CD4-positive, alpha-beta T cell treated with Interferon gamma for 1 hour (primary cell): ENCODE measurements around the gene TNNT3.

Experiments used
- DNase-seq: peaks from one replicate; pipeline ENCODE4 v3.0.0-alpha.2; 2020

Gene TNNT3

GRCh38 chr11:1924181-1924580 is 4.7 kb downstream of the TNNT3 start:
- no peak for DNase-seq

- DNase-seq = no peak
Observed at GRCh38 chr11:1924646-1925372, 5.3 kb downstream of the TNNT3 start.

- DNase-seq = no peak
Observed at GRCh38 chr11:1925373-1926155, 6.1 kb downstream of the TNNT3 start.

GRCh38 chr11:1926156-1927025 is 6.9 kb downstream of the TNNT3 start:
- DNase-seq = no peak

GRCh38 chr11:1927026-1927847 is 7.7 kb downstream of the TNNT3 start:
- no peak for DNase-seq

GRCh38 chr11:1927848-1928469 is 8.5 kb downstream of the TNNT3 start:
- no peak for DNase-seq

GRCh38 chr11:1928470-1928890 is 9.0 kb downstream of the TNNT3 start:
- DNase-seq = no peak

GRCh38 chr11:1928891-1929541 is 9.5 kb downstream of the TNNT3 start:
- no peak for DNase-seq

- DNase-seq = no peak
Observed at GRCh38 chr11:1929621-1930461, 10.3 kb downstream of the TNNT3 start.

GRCh38 chr11:1930462-1930830 is 10.9 kb downstream of the TNNT3 start:
- DNase-seq = no peak

GRCh38 chr11:1931341-1932104 is 12.0 kb downstream of the TNNT3 start:
- DNase-seq = no peak

GRCh38 chr11:1932105-1932480 is 12.6 kb downstream of the TNNT3 start:
- no peak for DNase-seq

GRCh38 chr11:1932681-1933080 is 13.2 kb downstream of the TNNT3 start:
- no peak for DNase-seq

- no peak for DNase-seq
Observed at GRCh38 chr11:1933416-1934334, 14.2 kb downstream of the TNNT3 start.

GRCh38 chr11:1934335-1935155 is 15.0 kb downstream of the TNNT3 start:
- no peak for DNase-seq

- no peak for DNase-seq
Observed at GRCh38 chr11:1935156-1936071, 15.9 kb downstream of the TNNT3 start.
